ENCODE measurements around the gene NFIA.

Gene NFIA

GRCh38 chr1:61399199-61399598 is 316.8 kb downstream of the NFIA start:
- no peaks in the 10 kb centered on the region for H3K4me1 ChIP-seq (ENCODE audit: low read depth, poor library complexity, severe bottlenecking)
- H3K36me3 ChIP-seq (ENCODE audit: insufficient read depth), result no peaks in the 10 kb centered on the region
- no peak overlapping the region for H2AFZ ChIP-seq (ENCODE audit: low read depth)
- no peaks in the 10 kb centered on the region for H3K27me3 ChIP-seq (ENCODE audit: insufficient read depth, low read depth)
- H3K4me2 ChIP-seq, result no peak overlapping the region
- no peaks in the 10 kb centered on the region for H4K20me1 ChIP-seq (ENCODE audit: insufficient read depth)
- no peak overlapping the region for H3K9ac ChIP-seq
- no peaks in the 10 kb centered on the region for H3K79me2 ChIP-seq (ENCODE audit: insufficient read depth, low read depth)
- H3K4me3 ChIP-seq (IDR thresholded peaks at IDR 0.05; ENCODE audit: insufficient read depth, low read depth, low read length), result no peak overlapping the region
- no peak for TF ChIP-seq CTCF (conservative IDR thresholded peaks at IDR 0.05; ENCODE audit: low read depth, low read length)
- H3K27ac ChIP-seq, result no peak overlapping the region

- Histone ChIP-seq H3K4me2 (no peak overlapping the region), H3K36me3 (ENCODE audit: insufficient read depth) (no peaks in the 10 kb centered on the region), H3K4me1 (ENCODE audit: low read depth, poor library complexity, severe bottlenecking) (no peaks in the 10 kb centered on the region), H3K4me3 (IDR thresholded peaks at IDR 0.05; ENCODE audit: insufficient read depth, low read depth, low read length) (no peak overlapping the region), H3K9ac (no peak overlapping the region), H3K79me2 (ENCODE audit: insufficient read depth, low read depth) (no peaks in the 10 kb centered on the region), H3K27me3 (ENCODE audit: insufficient read depth, low read depth) (no peaks in the 10 kb centered on the region), H3K27ac (no peak overlapping the region), H4K20me1 (ENCODE audit: insufficient read depth) (no peaks in the 10 kb centered on the region), H2AFZ (ENCODE audit: low read depth) (no peak overlapping the region)
- TF ChIP-seq CTCF (conservative IDR thresholded peaks at IDR 0.05; ENCODE audit: low read depth, low read length), result no peak
These were observed 317.9 kb downstream of the NFIA start for GRCh38 chr1:61400131-61400770.

GRCh38 chr1:61400997-61401396 is 318.6 kb downstream of the NFIA start:
- no peaks in the 10 kb centered on the region for H3K79me2 ChIP-seq (ENCODE audit: insufficient read depth, low read depth)
- H3K4me2 ChIP-seq, result no peak overlapping the region
- TF ChIP-seq CTCF (conservative IDR thresholded peaks at IDR 0.05; ENCODE audit: low read depth, low read length), result no peak
- H3K27me3 ChIP-seq (ENCODE audit: insufficient read depth, low read depth), result no peaks in the 10 kb centered on the region
- H4K20me1 ChIP-seq (ENCODE audit: insufficient read depth), result no peaks in the 10 kb centered on the region
- H3K27ac ChIP-seq, result no peak overlapping the region
- no peak overlapping the region for H3K4me3 ChIP-seq (IDR thresholded peaks at IDR 0.05; ENCODE audit: insufficient read depth, low read depth, low read length)
- H3K4me1 ChIP-seq (ENCODE audit: low read depth, poor library complexity, severe bottlenecking), result no peaks in the 10 kb centered on the region
- H2AFZ ChIP-seq (ENCODE audit: low read depth), result no peak overlapping the region
- no peak overlapping the region for H3K9ac ChIP-seq
- no peaks in the 10 kb centered on the region for H3K36me3 ChIP-seq (ENCODE audit: insufficient read depth)

- Histone ChIP-seq H3K9ac (no peak overlapping the region), H3K4me3 (IDR thresholded peaks at IDR 0.05; ENCODE audit: insufficient read depth, low read depth, low read length) (no peak overlapping the region), H4K20me1 (ENCODE audit: insufficient read depth) (no peaks in the 10 kb centered on the region), H3K79me2 (ENCODE audit: insufficient read depth, low read depth) (no peaks in the 10 kb centered on the region), H2AFZ (ENCODE audit: low read depth) (no peak overlapping the region), H3K36me3 (ENCODE audit: insufficient read depth) (no peaks in the 10 kb centered on the region), H3K4me2 (no peak overlapping the region), H3K27me3 (ENCODE audit: insufficient read depth, low read depth) (no peaks in the 10 kb centered on the region), H3K27ac (no peak overlapping the region), H3K4me1 (ENCODE audit: low read depth, poor library complexity, severe bottlenecking) (no peaks in the 10 kb centered on the region)
- TF ChIP-seq CTCF (conservative IDR thresholded peaks at IDR 0.05; ENCODE audit: low read depth, low read length), result no peak
These were observed 321.6 kb downstream of the NFIA start for GRCh38 chr1:61403679-61404596.
